Tibial nerve (tissue), 4 donors: ENCODE measurements around the gene HS1BP3.

Experiments used
- EP300 ChIP-seq, 2 donors: sonication (generic); formaldehyde crosslinking; IDR thresholded peaks; one replicate each; pipeline ENCODE4 v1.6.1; 2017; ENCODE audit warnings: antibody characterized with exemption in 2 of 2, mild to moderate bottlenecking in 1 of 2
- POLR2A ChIP-seq, 2 donors: fragments of 450-650 bp; IDR thresholded peaks; one replicate each; pipeline ENCODE4 v1.6.1; 2017; ENCODE audit warnings: antibody characterized with exemption in 2 of 2, mild to moderate bottlenecking in 2 of 2, moderate library complexity in 2 of 2
- TF ChIP-seq, protein P1 (sequence below), 5 experiments: fragments of 200-600 bp in 3 of 5; fragments of 450-650 bp in 2 of 5; sonication (generic) in 3 of 5; IDR thresholded peaks; one replicate each; pipeline ENCODE4 v1.5.1; 2016 to 2019; ENCODE audit warnings: antibody characterized with exemption in 5 of 5, mild to moderate bottlenecking in 3 of 5, moderate library complexity in 2 of 5

DNA sequence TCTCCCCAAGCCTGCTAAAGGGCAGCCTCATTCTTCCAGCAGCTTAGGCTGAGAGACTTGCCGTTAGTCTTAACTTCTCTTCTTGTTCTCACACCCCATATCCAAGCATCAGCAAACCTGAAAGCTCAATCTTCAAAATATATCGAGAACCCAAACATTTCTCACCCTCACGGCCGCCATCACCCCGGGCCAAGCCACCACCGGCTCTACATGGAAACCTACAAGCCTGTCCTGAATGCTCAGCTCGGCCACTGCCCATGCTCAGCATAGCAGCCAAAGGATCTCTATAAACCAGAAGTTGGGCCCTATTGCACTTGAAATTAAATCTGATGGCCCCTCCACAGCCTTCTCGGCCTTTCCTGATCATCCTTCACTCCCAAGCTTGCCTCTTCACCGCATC, 2.1 kb downstream of the HS1BP3 start:
- TF ChIP-seq POLR2A (IDR thresholded peaks at IDR 0.05) (no peak), EP300 (IDR thresholded peaks at IDR 0.05) (no peak)
- TF ChIP-seq, protein P1, sequence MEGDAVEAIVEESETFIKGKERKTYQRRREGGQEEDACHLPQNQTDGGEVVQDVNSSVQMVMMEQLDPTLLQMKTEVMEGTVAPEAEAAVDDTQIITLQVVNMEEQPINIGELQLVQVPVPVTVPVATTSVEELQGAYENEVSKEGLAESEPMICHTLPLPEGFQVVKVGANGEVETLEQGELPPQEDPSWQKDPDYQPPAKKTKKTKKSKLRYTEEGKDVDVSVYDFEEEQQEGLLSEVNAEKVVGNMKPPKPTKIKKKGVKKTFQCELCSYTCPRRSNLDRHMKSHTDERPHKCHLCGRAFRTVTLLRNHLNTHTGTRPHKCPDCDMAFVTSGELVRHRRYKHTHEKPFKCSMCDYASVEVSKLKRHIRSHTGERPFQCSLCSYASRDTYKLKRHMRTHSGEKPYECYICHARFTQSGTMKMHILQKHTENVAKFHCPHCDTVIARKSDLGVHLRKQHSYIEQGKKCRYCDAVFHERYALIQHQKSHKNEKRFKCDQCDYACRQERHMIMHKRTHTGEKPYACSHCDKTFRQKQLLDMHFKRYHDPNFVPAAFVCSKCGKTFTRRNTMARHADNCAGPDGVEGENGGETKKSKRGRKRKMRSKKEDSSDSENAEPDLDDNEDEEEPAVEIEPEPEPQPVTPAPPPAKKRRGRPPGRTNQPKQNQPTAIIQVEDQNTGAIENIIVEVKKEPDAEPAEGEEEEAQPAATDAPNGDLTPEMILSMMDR (IDR thresholded peaks at IDR 0.05), result no peak
